ENCODE measurements around the gene ALLC. TPM values are rescaled to one million over a fixed set of nuclear protein-coding genes. Genes with fewer than 3 reads are reported as not detected.
"Not testable (repeated sequence)": the region's sequence is repeated elsewhere in the genome, so short reads cannot be mapped to it uniquely, and the experiment has no call there.

ALLC gene
- total RNA-seq, 1 donor from 2014 or later, result not detected

- DNase-seq (no peak), ATAC-seq (no peak)
- intact Hi-C loops (cut with micrococcal nuclease), result no loop called here
Observed at GRCh38 chr2:3649581-3649980, 8.4 kb upstream of the ALLC start.

DNA sequence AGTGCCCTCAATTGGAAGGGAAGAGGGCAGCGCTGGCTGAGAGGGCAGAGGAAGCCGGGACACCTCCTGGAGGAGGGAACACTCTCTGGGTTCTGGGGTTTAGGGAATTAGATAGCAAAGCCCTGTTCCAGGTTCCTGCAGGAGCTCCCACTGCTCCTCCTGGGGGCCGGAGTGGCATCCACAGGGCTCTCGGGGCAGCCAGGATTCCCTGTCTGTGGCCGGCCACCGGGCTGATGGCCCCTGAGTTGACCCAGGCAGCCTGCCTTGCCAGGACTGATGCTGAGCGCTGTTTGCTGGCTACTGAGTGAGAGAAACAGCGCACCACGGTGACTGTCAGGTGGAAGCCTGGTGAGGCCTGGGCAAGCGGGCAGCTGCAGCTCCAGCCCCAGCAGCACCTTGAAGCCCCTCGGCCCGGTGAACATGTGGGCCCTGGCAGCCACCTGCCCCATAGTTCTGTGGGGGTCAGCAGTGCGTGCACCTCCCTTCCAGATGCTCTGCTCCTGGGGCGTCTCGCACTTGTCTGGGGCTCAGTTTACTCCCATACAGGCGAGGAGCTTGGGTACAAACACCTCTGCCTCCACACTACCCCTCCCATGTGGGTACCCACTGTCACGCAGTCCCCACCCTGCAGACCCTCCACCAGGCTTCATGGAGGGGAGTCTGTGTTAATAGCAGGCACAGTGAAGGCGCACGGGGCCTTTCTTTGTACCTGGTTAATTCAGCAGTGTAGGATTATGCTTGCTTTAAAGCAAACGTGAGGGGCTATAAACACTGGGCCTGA lies 7.7 kb upstream of the ALLC start:
- no peak for ATAC-seq
- no peak for DNase-seq
- intact Hi-C loops (cut with micrococcal nuclease), result loop anchor here (10.0 kb wide), 1 partner anchor 226 kb away; no protein-coding TSS in a partner anchor

- intact Hi-C loops (cut with micrococcal nuclease), result loop anchor here (10.0 kb wide), 1 partner anchor 227 kb away; no protein-coding TSS in a partner anchor
- ATAC-seq, result peak; percentile 56
- peak; percentile 57 for DNase-seq
Observed at GRCh38 chr2:3651691-3652648, 6.0 kb upstream of the ALLC start.

DNA sequence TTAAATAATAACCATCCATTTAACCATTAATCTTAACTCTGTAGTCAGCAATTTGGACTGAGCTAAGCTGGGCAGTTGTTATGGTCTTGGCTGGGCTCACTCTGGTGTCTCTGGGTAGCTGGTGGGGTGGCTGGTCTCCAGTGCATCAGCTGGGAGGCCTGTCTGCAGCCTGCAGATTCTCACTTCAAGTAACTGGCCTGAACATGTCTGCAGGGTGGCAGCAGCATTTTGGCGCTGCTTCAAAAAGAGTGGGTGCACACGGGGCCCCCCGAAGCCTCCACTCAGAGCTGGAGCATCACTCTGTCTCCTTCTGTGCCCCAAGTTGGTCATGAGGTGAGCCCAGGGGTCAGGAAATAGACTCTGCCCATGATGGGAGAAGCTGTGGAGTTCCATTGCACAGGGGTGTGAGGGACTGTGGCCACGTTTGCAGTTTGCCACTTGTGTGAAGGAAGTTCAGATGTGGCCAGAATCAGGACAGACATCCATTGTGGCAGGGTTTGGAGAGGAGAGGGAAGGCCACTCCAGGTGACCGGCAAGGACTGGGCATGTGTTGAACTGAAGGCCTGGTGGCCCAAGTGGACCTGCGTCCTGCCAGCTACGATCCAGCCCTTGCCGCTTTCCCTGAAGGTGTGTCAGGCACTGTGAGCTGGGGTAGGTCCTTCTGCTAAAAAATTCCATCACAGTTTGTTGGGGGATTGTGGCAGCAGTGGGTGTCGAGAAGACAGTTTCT lies 4.9 kb upstream of the ALLC start:
- ATAC-seq, result no peak
- intact Hi-C loops (cut with micrococcal nuclease), result loop anchor here (10.0 kb wide), 1 partner anchor 228 kb away; no protein-coding TSS in a partner anchor
- no peak for DNase-seq

DNA sequence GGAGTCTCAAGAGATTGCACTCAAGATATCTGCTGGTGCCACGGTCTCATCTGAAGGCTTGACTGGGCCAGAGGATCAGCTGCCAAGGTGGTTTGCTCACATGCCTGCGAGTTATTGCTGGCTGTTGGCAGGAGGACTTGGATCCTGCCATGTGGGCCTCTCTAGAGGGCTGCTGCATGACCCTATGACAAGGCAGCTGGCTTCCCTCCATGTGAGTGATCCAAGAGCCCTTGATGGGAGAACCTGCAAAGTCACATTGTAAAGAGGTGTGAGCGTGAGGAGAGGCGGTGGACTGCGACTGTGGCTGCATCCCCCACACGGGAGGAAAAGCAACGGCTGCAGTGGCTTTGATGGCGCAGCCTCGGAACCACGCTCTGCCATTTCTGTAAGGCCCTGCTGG lies 4.0 kb upstream of the ALLC start:
- intact Hi-C loops (cut with micrococcal nuclease), result loop anchor here (10.0 kb wide), 1 partner anchor 229 kb away; no protein-coding TSS in a partner anchor
- ATAC-seq, result no peak
- DNase-seq, result no peak

DNA sequence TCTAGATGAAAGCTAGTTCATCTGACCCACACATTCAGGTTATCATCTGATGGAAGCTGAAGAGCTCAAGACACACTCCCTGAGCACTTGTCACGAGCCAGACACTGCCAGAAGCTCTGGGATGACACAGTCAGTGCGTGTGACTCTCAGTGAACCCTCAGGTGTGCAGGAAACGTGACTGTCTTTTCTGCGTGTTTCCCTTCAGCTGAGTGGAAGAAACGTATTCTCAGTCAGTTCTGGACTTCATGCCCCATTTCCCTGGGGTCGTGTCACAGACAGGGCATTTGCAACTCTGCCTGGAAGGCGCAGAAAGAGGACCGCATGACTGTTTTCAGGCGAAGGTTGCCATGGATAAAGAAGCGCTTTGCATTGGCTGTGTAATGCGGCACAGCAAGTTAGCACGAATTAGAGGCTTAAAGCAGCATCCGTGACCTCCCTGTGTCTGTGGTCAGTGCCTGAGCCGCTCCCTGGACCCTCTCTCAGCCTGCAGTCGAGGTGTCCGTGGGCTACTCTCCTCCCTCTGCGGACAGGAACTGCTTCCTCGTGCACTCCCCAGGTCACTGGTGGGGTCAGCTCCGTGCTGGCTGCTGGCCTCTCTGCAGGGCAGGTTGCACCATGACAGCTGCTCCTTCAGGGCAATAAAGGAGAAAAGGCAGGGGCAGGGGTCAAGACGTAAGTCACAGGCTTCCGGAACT lies 3.3 kb upstream of the ALLC start:
- ATAC-seq (no peak), DNase-seq (no peak)
- intact Hi-C loops (cut with micrococcal nuclease), result loop anchor here (10.0 kb wide), 1 partner anchor 230 kb away; no protein-coding TSS in a partner anchor

- ATAC-seq (no peak), DNase-seq (no peak)
- intact Hi-C loops (cut with micrococcal nuclease), result loop anchor here (10.0 kb wide), 1 partner anchor 231 kb away; no protein-coding TSS in a partner anchor
Observed at GRCh38 chr2:3655871-3656761, 1.9 kb upstream of the ALLC start.

DNA sequence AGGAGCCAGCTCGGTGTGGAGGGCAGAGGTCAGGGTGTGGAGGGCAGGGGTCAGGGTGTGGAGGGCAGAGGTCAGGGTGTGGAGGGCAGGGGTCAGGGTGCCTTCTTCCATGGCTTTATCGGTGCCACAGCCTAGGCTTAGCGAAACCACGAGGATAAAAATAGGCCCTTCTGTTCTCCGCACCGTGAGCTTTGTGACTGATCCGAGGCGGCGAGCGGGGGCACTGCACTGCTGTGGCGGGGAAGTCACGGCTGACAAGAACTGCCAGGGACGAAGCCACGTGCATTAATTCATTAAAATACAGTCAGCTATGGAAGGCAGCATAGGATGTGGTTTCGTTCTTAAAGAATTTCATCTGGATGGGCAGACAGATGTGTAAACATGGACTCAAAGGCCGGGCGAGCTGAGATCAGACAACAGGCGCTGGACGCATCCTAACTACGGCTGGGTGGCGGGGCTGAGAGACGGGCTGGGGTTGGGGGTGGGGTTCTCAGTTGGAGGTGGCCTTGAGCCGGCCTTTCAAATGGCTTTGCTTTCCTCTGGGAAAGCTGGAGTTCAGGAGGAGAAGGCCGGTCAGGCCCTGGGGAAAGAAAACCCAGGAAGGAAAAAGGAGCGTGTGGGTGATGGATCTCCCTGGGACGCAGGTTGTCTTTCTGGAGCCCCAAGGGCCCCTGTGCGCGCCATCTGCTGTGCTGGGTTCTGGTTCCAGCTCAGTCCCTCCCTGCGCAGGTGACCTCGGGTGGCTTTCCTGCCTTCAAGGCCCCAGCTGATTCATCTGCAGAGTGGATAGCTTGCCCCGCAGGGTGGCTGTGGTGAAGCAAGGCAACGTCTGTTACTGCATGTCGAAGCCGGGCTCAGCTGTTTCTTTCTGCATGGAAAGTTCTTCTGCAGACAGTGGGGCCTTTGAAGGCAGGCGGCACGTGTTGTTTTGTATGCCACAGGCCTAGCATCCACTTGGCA lies 958 bp upstream of the ALLC start:
- DNase-seq, result no peak
- intact Hi-C loops (cut with micrococcal nuclease), result loop anchor here (10.0 kb wide), 1 partner anchor 232 kb away; no protein-coding TSS in a partner anchor

GRCh38 chr2:3659447-3660432 lies 1.7 kb downstream of the ALLC start:
- ATAC-seq, result peak; percentile 79
- DNase-seq, result peak; percentile 71
- intact Hi-C loops (cut with micrococcal nuclease), result loop anchor here (10.0 kb wide), 1 partner anchor 235 kb away; no protein-coding TSS in a partner anchor

More for the DNA sequence above, 958 bp upstream of the ALLC start:
- ATAC-seq, result peak; percentile 29

GRCh38 chr2:3660640-3661039 lies 2.6 kb downstream of the ALLC start:
- DNase-seq; ATAC-seq; intact Hi-C loops (cut with micrococcal nuclease): not testable (repeated sequence)

GRCh38 chr2:3661149-3661660 lies 3.2 kb downstream of the ALLC start:
- ATAC-seq, result no peak
- no peak for DNase-seq
- intact Hi-C loops (cut with micrococcal nuclease), result no loop called here

GRCh38 chr2:3662239-3662638 lies 4.2 kb downstream of the ALLC start:
- DNase-seq (no peak), ATAC-seq (no peak)
- intact Hi-C loops (cut with micrococcal nuclease), result no loop called here

GRCh38 chr2:3664118-3664517 lies 6.1 kb downstream of the ALLC start:
- intact Hi-C loops (cut with micrococcal nuclease), result no loop called here
- ATAC-seq, result no peak
- no peak for DNase-seq

DNA sequence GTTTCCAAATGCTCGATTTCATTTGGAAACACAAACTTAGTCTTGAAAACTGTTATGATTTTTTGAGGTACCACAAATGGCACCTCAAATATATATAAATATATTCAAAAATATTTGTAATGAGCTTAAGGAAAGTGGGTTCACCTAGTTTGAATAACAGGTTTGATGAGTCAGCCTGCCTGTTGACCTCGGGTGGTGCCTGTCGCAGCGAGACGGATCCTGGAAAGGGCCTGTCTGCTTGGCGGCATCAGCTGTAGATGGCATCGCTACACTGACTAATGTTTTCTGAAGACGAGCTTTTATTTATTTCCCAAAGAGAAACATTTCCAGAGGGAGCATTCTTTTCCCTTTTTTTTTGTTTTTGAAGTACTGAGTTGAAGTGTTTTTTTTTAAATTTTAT lies 6.9 kb downstream of the ALLC start:
- intact Hi-C loops (cut with micrococcal nuclease), result no loop called here
- ATAC-seq, result no peak
- DNase-seq, result no peak
